Activated T-cell treated with anti-CD3 and anti-CD28 coated beads for 24 hours (primary cell): ENCODE data around the gene SLC1A7.

Source experiments
- DNase-seq: peaks from one replicate; pipeline ENCODE4 v3.0.0-alpha.2; 2020; ENCODE audit warnings: low read depth

SLC1A7 gene

DNA sequence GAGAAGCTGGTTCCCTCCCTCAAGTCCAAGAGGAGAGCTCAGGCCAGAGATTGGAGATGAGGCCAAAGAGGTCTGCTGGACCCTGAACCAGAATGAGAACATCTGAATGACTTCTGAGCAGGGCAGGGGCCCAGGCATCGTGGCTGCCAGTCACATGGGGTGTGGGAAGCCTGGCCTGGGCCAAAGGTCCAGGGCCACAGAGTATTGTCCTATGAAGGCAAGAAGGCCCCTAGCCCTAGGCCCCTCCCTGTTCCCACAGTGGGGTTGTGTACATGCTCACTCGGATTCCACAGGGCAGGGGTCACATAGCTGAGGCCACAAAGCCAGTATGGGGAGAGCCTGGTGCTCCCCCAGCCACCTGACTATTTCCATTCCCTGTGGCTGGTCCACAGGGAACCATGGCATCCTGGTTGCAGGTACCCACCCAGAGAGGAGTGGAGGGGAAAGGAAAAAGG lies 18.5 kb upstream of the SLC1A7 start:
- DNase-seq = no peak

GRCh38 chr1:53158900-53159299 lies 16.5 kb upstream of the SLC1A7 start:
- DNase-seq = no peak

- DNase-seq = no peak
These were observed 14.3 kb upstream of the SLC1A7 start for GRCh38 chr1:53156783-53157182.

DNA sequence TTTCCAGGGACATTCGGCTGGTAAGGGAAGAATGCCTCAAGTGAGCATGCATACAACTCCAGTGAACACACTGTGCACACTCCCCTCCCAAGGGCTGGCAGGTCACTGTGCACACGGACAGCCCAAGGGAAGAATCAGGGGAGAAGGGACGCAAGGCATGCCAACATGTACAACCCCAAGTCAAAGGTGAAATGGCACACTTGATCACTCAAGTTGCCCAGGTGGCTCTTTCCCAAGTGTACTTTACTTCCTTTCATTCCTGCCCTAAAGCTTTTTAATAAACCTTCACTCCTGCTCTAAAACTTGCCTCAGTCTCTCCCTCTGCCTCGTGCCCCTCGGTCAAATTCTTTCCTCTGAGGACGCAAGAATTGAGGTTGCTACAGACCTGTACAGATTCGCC lies 13.5 kb upstream of the SLC1A7 start:
- DNase-seq = no peak

DNA sequence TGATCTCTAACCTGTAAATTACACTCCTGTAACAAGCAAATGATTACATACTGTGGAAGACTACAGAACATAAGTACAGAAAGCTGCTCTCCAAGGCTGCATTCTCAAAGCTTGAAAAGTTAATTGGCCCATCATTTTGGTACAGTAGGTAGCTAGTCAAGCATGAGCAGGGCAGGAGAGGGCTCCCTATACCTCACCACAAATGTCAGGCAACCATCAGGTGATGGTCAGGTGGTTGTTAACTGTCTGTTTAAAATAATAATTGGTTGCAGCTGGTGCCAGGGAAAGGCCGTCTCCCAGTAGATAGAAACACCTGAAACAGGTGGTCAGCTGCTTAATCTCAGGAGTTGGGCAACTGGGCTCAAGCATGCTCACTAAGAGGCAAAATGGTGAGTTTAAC lies 13.1 kb upstream of the SLC1A7 start:
- DNase-seq = no peak

GRCh38 chr1:53154859-53155438 lies 12.5 kb upstream of the SLC1A7 start:
- DNase-seq = no peak

DNA sequence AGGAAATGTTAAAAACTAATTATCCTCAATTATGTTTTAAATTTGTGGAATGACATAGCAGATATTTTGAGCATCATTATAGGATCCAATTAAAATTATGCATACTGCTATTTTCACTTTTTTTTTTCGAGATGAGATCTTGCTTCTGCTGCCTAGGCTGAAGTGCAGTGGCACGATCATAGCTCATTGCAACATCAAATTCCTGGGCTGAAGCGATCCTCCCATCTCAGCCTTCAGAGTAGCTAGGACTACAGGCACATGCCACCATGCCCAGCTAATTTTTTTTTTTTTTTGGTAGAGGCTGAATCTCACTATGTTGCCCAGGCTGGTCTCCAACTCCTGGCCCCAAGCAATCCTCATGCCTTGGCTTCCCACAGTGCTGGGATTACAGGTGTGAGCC lies 11.3 kb upstream of the SLC1A7 start:
- DNase-seq = no peak

- no peak for DNase-seq
These were observed 5.7 kb upstream of the SLC1A7 start for GRCh38 chr1:53148123-53148522.

GRCh38 chr1:53147174-53147573 lies 4.7 kb upstream of the SLC1A7 start:
- DNase-seq = no peak

GRCh38 chr1:53145942-53146708 lies 3.7 kb upstream of the SLC1A7 start:
- DNase-seq = no peak

- no peak for DNase-seq
These were observed 3.1 kb upstream of the SLC1A7 start for GRCh38 chr1:53145619-53145941.

DNA sequence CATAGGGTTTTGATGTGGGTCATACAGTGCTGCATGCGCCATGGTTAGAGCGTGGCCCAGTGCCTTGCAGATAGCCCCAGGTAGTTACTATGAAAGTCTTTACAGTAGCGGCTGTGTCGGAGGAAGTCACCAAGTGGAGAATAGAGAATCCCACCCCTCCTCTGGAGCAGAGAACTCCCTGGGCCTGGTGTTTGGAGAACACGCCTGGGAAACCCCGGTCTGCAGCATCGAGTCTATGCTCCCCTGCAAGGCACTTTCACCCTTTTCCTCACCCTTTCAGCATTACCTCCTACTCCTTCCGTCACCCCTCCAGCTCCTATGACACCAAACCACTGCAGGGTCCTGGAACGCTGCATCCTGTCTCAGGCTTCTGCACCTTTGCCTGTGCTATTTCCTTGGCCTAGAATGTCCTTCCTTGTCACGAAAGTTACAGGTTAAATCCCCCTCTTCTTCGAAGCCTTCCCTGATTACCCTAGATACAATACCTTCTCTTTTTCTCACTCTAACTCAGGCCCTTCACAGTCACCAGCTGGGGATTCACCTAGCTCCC lies 2.7 kb upstream of the SLC1A7 start:
- DNase-seq = no peak

DNA sequence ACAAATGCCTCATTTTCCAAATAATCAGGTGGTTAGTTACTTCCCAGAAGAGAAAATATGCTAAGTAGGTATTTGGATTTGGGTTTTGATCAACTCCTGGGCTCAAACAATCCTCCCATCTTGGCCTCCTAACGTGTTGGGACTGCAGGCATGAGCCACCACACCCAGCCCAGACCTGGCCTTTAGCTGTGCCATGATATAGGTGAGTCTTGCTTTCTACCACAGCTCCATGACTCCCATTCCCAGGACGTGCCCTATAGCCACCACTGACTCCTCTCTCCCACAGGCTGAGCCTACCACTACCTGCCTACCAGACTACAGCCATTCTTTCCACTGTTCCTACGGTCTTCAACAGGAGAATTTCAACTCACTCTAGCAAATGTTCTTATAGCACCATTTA lies 1.8 kb upstream of the SLC1A7 start:
- no peak for DNase-seq

DNA sequence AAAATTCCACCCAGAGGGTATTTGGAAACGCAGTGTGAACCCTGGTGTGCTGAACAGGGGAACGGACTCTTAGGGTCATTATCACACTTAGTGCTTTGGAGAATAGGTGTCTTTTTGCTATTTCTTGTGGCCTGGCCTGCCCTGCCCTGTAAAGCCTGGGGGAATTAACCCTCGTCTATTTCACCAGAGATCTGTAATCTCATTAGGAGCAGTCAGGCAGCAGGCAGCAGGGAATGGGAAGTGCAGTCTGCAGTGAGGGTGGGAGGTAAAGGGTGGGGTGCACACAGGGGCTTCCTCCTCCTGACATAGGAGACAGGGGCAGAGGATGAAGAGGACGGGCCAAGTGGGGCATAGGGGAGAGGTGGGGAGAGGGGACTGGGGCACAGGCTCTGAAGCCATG lies 1.1 kb upstream of the SLC1A7 start:
- no peak for DNase-seq

DNA sequence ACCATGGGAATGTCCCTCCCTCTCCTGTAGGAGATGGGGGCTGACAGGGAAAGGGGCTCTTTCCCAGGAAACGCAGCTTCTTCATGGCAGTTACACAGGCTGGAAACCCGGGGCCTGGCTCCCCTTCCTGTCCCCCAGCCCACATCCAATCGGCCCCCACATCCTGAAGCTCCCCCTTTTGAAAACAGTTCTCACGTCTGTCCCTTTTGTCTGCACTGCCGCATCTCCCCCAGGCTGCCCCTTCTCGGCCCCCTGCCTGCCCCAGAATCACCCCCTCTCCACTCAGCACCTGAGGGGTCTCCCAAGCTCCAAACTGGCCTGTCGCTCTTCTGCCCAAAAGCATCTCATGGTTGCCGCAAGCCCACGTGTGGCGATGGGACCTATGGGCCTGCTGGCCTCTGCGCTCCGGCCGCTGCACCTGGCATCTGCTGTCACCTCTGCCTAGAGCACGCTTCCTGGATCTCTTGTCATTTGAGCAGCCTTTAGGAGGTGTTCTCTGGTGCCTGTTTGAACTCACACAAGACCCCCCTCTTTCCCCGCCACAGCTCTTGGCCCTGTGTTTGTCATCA lies 867 bp downstream of the SLC1A7 start:
- DNase-seq = no peak

GRCh38 chr1:53140451-53140850 lies 2.0 kb downstream of the SLC1A7 start:
- DNase-seq = no peak

DNA sequence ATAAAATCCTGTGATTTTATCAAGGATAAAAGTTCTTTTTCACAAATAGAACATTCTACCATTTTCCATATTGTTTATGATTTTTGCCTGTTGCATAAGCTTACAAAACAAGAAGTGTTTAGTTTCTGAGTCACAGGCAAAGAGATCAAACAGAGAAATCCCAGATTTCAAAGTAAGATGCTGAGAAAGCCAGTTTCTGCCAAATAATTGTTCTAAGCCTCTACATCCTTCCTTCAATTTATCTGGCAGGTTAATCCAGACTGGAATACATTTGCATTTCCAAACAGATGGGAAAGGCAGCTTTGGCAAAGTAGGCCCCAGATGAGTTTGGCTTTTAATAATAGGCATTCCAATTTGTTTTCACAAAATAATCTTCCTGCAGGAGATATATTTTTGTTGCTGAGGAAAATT lies 2.5 kb downstream of the SLC1A7 start:
- DNase-seq = no peak

DNA sequence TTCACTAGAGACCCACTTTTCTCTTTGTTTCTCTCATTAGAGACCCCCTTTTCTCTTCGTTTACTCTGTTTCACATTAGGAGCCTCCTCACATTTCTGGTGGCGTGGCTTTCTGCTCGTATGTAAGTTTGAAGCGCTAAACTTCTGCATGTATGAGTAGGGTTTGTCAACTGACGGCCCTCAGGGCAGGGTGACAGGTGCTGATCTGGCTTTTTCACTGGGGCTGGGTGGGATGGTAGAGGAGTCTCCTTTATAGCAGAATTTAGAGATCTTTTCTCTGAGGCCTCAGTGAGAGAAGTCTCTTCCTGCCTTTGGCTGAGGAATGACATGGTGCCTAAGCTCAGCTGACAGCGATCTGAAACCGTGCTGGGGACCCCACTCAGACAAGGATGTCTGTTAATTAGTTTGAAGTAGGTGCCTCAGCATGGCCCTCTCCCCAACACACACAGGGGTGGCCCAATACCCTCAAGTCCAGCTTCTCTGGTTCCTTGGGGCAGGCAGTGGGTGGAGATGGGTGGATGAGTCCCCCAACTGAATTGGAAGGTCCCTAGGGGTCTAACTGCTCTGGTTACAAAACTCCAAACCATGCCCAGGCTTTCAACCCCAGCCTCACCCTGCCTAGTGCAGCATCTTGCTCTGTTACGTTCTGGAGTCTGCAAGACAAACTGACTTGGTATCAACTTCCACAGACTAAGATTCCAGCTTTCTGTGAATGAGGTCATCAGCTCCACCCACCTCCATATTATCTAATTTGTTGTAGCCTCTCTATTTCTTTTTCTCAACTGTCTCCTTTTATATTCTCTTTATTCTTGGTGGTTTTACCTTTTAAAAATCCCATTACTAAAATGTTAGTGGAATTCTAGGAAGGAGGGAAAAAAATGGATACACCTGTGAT lies 3.2 kb downstream of the SLC1A7 start:
- no peak for DNase-seq

- DNase-seq = no peak
These were observed 4.7 kb downstream of the SLC1A7 start for GRCh38 chr1:53137729-53138128.

DNA sequence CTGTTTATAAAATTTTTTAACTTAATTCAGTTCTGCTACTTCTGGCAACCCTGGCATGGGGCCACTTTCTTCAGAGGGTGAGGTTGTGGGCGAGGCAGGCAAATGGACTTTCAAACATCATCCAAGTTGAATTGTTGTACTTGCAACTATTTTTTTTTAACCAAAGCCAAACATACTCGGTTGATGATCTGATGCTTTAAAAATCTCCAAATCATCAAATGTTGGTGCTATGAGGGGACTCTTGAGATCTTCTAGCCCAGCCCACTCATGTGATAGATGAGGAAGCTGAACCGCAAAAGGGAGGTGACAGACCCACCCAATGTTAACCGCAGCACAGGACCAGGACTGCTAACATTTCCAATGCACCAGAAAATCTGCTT lies 6.7 kb downstream of the SLC1A7 start:
- no peak for DNase-seq

GRCh38 chr1:53134961-53135734 lies 7.3 kb downstream of the SLC1A7 start:
- DNase-seq = no peak

DNA sequence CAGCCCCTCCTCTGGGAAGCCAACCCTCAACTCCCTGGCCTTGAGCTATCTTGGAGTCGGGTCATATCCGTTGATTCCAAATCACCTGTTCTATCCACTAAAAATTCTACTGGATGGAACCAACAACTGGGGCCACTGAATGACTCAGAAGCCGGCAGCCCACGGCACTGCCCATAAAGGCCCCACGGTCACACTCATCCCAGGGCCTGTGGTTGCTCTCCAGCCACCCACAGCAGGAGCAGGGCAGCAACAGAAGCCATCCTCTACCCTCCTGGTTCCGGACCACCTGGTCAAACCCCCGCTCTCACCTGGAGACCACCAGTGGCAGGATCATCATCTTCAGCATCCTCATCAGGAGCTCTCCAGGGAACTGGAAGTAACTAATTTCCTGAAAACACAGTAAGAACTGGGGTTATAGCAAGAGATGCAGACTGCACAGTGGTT lies 8.4 kb downstream of the SLC1A7 start:
- no peak for DNase-seq
